ENCODE measurements around the gene C16orf86.
A peak's percentile ranks its signal among the peaks of the same experiment; 100 is the strongest.

C16orf86 gene, protein sequence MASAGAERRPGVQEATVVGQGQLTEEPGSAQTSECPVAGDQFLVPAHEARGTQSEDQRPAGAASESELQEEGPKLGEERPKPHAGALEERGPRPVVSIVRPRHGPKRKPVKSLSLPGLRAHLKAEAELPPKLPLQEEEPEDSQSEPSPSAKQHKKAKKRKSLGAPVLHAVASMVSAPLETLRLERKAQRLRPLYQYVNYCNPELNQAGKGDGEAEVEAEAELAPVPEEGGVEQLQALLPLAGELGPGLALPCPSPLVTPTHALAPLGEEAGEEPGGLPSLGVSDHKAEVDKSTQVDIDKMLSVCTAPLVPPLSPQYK
- 1.5 to 2.7 (median 2.4) reads per million in 3 donors for total RNA-seq

DNA sequence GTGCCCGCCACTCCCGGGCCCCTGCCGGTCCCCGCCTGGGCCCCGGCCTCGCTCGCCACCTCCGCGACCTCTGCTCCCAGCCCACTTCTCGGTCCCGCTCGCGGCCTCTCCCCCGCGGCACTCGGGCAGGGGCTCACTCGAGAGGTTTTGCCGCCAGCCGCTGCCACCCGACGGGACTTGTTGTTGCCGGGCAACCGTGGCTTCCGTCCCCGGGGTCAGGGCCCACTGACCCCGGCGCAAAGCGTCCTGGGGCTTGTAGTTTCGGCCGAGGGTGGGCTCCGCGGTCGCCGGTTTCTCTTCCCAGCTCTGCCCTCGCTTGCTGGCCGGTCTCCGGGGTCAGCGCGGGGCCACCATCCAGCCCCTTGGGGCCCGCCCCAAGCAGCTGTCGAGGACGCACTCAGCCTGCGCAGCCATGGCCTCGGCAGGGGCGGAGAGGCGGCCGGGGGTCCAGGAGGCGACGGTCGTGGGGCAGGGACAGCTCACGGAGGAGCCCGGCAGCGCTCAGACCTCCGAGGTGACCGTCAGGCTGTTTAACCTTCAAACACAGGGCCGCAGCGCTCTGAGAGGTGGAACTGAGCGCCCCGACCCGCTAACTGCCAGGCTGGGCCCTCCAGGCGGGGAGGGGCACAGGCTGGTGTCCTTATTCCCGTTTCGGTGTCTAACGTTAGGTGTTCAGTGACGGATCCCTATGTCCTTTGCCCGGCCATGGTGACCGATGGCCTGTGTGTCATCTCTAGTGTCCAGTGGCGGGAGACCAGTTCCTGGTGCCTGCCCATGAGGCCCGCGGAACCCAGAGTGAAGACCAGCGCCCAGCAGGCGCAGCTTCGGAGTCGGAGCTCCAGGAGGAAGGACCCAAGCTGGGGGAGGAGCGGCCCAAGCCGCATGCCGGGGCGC lies at the start of gene C16orf86, which contains the start of gene ENKD1:
TSS of gene C16orf86 (plus strand) at position 256 of the 894 bp plus-strand sequence. CDS start at position 413, 157 bp downstream.
TSS of gene ENKD1 (minus strand) at position 192 of the 894 bp plus-strand sequence. CDS start 308 bp downstream, outside the sequence.
- Histone ChIP-seq H3K27ac (ENCODE audit: insufficient read depth, low read length, poor library complexity, severe bottlenecking) (peak within 1 kb of the TSS; percentile 67), H3K9me3 (ENCODE audit: control insufficient read depth, low read length) (no peaks in the 10 kb centered on the region), H3K4me3 (ENCODE audit: insufficient read depth, low read depth, low read length, poor library complexity, severe bottlenecking) (peak within 1 kb of the TSS; percentile 92), H3K36me3 (ENCODE audit: control insufficient read depth, insufficient read depth, low read length) (no peaks in the 10 kb centered on the region), H3K27me3 (replicated peaks; ENCODE audit: control insufficient read depth, insufficient read depth, low read length, poor library complexity, severe bottlenecking) (no peaks in the 10 kb centered on the region), H3K4me1 (ENCODE audit: control insufficient read depth, insufficient read depth, low read length, poor library complexity, severe bottlenecking) (peaks cover 21% of the 10 kb centered on the region)
- peak; percentile 62 to 76 (median 65) for DNase-seq

DNA sequence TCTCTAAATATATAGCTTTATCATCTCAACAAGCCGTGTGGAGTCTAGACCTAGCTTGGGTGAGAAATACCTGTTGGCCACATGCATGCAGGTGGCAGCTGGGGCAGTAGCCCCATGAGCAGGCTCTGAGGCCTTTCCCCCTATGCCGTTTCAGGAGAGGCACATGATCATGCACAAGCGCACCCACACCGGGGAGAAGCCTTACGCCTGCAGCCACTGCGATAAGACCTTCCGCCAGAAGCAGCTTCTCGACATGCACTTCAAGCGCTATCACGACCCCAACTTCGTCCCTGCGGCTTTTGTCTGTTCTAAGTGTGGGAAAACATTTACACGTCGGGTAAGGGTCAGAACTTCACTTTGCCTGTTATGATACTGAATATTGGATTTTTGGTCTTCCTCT lies 38.4 kb upstream of the C16orf86 start:
- Histone ChIP-seq H3K9me3 (ENCODE audit: control insufficient read depth, low read length) (no peaks in the 10 kb centered on the region), H3K27me3 (replicated peaks; ENCODE audit: control insufficient read depth, insufficient read depth, low read length, poor library complexity, severe bottlenecking) (no peaks in the 10 kb centered on the region), H3K36me3 (ENCODE audit: control insufficient read depth, insufficient read depth, low read length) (peaks cover 76% of the 10 kb centered on the region), H3K4me3 (ENCODE audit: insufficient read depth, low read depth, low read length, poor library complexity, severe bottlenecking) (no peak overlapping the region), H3K27ac (ENCODE audit: insufficient read depth, low read length, poor library complexity, severe bottlenecking) (no peak overlapping the region), H3K4me1 (ENCODE audit: control insufficient read depth, insufficient read depth, low read length, poor library complexity, severe bottlenecking) (no peaks in the 10 kb centered on the region)
- no peak for DNase-seq

DNA sequence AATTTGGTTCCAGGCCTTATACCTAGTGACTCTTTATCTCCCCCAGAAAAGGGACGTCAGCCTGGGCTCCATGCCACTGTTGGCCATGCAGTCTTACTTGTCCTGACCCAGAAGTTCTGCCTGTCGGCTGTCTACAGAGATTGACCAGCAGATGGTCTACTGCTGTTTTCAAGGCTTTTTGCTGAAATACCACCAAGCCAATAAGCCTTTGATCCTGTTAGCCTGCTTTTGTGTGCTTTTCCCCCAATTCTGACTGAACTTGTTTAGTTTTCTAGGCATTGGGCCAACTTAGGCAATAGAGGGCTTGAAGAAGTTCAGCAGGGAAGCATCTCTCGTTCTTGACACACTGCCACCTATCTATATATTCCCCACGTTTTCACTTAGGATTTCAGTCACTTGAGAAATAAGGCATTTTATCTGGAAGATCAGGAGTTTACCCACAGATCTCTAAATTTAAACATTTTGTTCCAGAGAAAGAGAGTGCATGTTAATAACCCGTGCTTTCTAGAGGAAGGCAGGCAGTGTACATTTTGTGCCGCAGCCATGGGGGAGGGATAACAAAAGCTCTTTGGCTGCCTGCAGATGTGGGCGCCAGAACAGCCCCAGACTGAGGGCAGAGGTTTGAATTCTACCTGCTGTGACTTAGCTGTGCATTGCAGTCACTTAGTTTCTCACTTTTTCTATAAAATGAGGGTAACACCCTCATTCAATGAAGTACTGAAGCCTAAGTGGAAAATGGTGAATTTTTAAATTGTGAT lies 34.0 kb upstream of the C16orf86 start:
- no peak for DNase-seq
- Histone ChIP-seq H3K36me3 (ENCODE audit: control insufficient read depth, insufficient read depth, low read length) (peaks cover 66% of the 10 kb centered on the region), H3K4me1 (ENCODE audit: control insufficient read depth, insufficient read depth, low read length, poor library complexity, severe bottlenecking) (no peaks in the 10 kb centered on the region), H3K27me3 (replicated peaks; ENCODE audit: control insufficient read depth, insufficient read depth, low read length, poor library complexity, severe bottlenecking) (no peaks in the 10 kb centered on the region), H3K9me3 (ENCODE audit: control insufficient read depth, low read length) (no peaks in the 10 kb centered on the region), H3K4me3 (ENCODE audit: insufficient read depth, low read depth, low read length, poor library complexity, severe bottlenecking) (no peak overlapping the region), H3K27ac (ENCODE audit: insufficient read depth, low read length, poor library complexity, severe bottlenecking) (no peak overlapping the region)

DNA sequence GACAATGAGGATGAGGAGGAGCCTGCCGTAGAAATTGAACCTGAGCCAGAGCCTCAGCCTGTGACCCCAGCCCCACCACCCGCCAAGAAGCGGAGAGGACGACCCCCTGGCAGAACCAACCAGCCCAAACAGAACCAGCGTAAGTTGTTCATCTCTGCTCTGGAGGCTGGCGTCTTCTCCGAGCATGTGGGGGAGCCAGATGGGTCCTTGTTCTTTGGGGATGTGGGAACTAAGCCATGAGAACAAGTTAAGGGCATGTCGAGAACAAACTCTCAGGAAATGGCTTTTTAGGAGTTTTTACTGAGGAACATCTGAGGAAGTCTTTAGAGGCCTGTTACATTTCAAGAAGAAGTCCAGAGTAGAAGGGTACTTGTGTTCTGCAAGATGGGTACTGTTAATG lies 29.9 kb upstream of the C16orf86 start:
- DNase-seq: no peak
- Histone ChIP-seq H3K4me3 (ENCODE audit: insufficient read depth, low read depth, low read length, poor library complexity, severe bottlenecking) (no peak overlapping the region), H3K4me1 (ENCODE audit: control insufficient read depth, insufficient read depth, low read length, poor library complexity, severe bottlenecking) (no peaks in the 10 kb centered on the region), H3K36me3 (ENCODE audit: control insufficient read depth, insufficient read depth, low read length) (peaks cover 47% of the 10 kb centered on the region), H3K27ac (ENCODE audit: insufficient read depth, low read length, poor library complexity, severe bottlenecking) (no peak overlapping the region), H3K27me3 (replicated peaks; ENCODE audit: control insufficient read depth, insufficient read depth, low read length, poor library complexity, severe bottlenecking) (no peaks in the 10 kb centered on the region), H3K9me3 (ENCODE audit: control insufficient read depth, low read length) (no peaks in the 10 kb centered on the region)

DNA sequence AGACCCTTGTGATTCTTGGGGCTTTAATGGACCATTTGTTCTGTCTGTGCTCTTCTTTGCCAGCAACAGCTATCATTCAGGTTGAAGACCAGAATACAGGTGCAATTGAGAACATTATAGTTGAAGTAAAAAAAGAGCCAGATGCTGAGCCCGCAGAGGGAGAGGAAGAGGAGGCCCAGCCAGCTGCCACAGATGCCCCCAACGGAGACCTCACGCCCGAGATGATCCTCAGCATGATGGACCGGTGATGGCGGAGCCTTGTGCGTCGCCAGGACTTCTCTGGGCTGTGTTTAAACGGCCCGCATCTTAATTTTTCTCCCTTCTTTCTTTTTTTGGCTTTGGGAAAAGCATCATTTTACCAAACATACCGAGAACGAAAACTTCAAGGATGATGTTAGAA lies 29.0 kb upstream of the C16orf86 start:
- no peak overlapping the region for H3K4me3 ChIP-seq (ENCODE audit: insufficient read depth, low read depth, low read length, poor library complexity, severe bottlenecking)
- H3K4me1 ChIP-seq (ENCODE audit: control insufficient read depth, insufficient read depth, low read length, poor library complexity, severe bottlenecking): no peaks in the 10 kb centered on the region
- no peaks in the 10 kb centered on the region for H3K9me3 ChIP-seq (ENCODE audit: control insufficient read depth, low read length)
- no peaks in the 10 kb centered on the region for H3K27me3 ChIP-seq (replicated peaks; ENCODE audit: control insufficient read depth, insufficient read depth, low read length, poor library complexity, severe bottlenecking)
- no peak for DNase-seq
- peaks cover 38% of the 10 kb centered on the region for H3K36me3 ChIP-seq (ENCODE audit: control insufficient read depth, insufficient read depth, low read length)
- no peak overlapping the region for H3K27ac ChIP-seq (ENCODE audit: insufficient read depth, low read length, poor library complexity, severe bottlenecking)

DNA sequence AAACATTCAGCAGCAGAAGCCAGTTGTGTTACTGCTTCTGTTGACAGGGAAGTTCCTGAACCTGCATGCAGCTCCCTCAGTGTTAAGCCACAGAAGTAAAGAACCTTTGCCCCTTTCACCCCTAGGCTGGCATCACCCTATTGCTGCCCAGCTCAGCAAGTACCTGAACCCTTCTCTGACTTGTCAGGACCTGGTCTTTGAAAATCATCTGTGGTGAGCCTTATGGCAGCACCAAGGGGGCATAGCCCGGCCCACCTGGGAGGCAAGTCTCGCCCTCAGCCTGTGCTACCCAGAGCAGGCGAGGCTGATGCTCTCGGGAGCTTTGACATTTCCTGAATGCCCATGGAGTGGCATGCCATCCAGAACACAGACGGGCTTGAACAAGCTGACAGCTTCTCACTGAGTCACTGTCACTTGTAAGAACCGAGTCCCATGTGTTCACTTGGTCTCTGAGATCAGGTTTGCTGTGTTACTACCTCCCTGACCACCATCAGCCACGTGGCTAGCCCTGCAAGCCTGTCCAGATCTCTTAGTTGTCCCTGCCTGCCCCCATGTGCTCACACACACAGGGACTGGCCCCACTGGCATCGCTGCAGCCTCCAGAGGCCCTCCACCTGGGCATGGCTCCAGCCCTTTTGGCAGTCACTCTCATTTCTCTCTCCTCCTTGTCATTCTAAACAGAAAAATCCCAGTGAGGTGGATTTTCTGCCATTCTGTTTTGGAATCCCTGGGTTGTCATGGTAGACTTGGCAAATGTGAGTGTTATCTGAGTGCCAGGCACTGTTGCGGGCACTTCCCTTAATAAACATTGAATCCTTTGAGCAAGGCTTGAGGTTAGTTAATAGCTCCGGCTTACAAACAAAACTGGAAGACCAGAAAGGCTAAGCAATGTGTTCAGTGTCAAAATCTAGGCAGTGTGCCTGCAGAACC lies 24.6 kb upstream of the C16orf86 start:
- H3K27ac ChIP-seq (ENCODE audit: insufficient read depth, low read length, poor library complexity, severe bottlenecking): no peak overlapping the region
- H3K4me1 ChIP-seq (ENCODE audit: control insufficient read depth, insufficient read depth, low read length, poor library complexity, severe bottlenecking): peaks cover 16% of the 10 kb centered on the region
- peaks cover 22% of the 10 kb centered on the region for H3K36me3 ChIP-seq (ENCODE audit: control insufficient read depth, insufficient read depth, low read length)
- no peak overlapping the region for H3K4me3 ChIP-seq (ENCODE audit: insufficient read depth, low read depth, low read length, poor library complexity, severe bottlenecking)
- no peak for DNase-seq
- H3K27me3 ChIP-seq (replicated peaks; ENCODE audit: control insufficient read depth, insufficient read depth, low read length, poor library complexity, severe bottlenecking): no peaks in the 10 kb centered on the region
- no peaks in the 10 kb centered on the region for H3K9me3 ChIP-seq (ENCODE audit: control insufficient read depth, low read length)

DNA sequence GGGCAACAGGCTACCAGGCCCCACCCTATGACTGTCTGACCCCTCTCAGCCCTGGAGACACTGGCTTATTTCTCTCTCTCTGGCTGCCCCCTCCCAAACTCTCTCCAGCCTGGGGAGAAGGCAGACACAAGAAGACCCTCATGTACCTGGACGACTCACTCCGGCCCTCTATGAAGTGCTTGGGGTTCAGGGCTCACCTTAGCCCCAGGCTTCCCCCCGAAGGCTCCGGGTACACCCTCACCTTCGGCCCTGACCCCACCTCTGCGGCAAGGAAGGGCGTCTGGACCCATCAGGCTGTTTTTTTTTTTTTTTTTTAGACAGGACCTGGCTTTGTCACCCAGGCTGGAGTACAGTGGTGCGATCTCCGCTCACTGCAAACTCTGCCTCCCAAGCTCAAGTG lies 22.6 kb upstream of the C16orf86 start:
- peak overlapping the region; percentile 95 for H3K27ac ChIP-seq (ENCODE audit: insufficient read depth, low read length, poor library complexity, severe bottlenecking)
- H3K9me3 ChIP-seq (ENCODE audit: control insufficient read depth, low read length): no peaks in the 10 kb centered on the region
- H3K36me3 ChIP-seq (ENCODE audit: control insufficient read depth, insufficient read depth, low read length): peaks cover 24% of the 10 kb centered on the region
- no peak overlapping the region for H3K4me3 ChIP-seq (ENCODE audit: insufficient read depth, low read depth, low read length, poor library complexity, severe bottlenecking)
- no peaks in the 10 kb centered on the region for H3K27me3 ChIP-seq (replicated peaks; ENCODE audit: control insufficient read depth, insufficient read depth, low read length, poor library complexity, severe bottlenecking)
- no peak for DNase-seq
- H3K4me1 ChIP-seq (ENCODE audit: control insufficient read depth, insufficient read depth, low read length, poor library complexity, severe bottlenecking): peaks cover 16% of the 10 kb centered on the region

DNA sequence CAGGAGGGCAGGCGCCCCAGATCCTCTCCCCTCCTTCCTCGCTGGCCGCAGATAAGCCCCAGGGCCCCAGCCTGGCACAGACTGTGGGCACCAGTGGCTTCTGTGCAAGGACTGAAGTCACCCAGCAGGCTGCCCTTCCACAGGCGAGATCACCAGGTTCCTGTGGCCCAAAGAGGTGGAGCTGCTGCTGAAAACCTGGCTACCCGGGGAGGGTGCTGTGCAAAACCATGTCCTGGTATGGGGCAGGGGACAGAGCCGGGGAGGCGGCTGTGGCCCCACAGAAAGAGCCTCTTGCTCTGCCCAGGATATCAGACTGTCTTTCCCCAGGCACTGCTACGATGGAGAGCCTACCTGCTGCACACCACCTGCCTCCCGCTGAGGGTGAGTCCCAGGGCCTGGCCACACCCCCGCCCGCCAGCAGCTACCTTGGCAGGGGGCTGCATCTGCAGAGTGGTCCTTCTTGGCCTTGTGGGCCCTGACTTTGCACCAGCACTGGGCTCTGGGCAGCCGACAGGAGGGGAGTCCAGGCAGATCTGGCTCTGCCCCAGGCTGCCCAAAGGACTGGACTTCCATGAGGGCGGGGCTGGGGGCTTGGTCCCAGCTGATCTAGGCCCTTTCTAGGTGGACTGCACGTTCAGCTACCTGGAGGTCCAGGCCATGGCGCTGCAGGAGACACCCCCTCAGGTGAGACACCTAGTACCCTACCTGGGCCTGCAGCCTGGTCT lies 21.1 kb upstream of the C16orf86 start:
- Histone ChIP-seq H3K27ac (ENCODE audit: insufficient read depth, low read length, poor library complexity, severe bottlenecking) (peak overlapping the region; percentile 95), H3K9me3 (ENCODE audit: control insufficient read depth, low read length) (no peaks in the 10 kb centered on the region), H3K36me3 (ENCODE audit: control insufficient read depth, insufficient read depth, low read length) (peaks cover 39% of the 10 kb centered on the region), H3K4me3 (ENCODE audit: insufficient read depth, low read depth, low read length, poor library complexity, severe bottlenecking) (peak overlapping the region; percentile 70), H3K4me1 (ENCODE audit: control insufficient read depth, insufficient read depth, low read length, poor library complexity, severe bottlenecking) (peaks cover 16% of the 10 kb centered on the region), H3K27me3 (replicated peaks; ENCODE audit: control insufficient read depth, insufficient read depth, low read length, poor library complexity, severe bottlenecking) (no peaks in the 10 kb centered on the region)
- no peak for DNase-seq

Data from effector memory CD4-positive, alpha-beta T cell (primary cell).